Mesenchymal stem cell (in vitro differentiated cells and primary cell): Measurements from ENCODE around the gene TMEM30B.

Source experiments
- DNase-seq: peaks from one replicate; pipeline ENCODE4 v3.0.0-alpha.2; 2013
- H2AFZ ChIP-seq: one replicate; pipeline ENCODE4 v1.6.1; 2013; ENCODE audit warnings: low read depth, mild to moderate bottlenecking, control low read depth, inconsistent platforms, low read length, moderate library complexity
- H2AK5ac ChIP-seq: 2 replicates; pipeline ENCODE4 v1.6.1; 2013; ENCODE audit warnings: low read length, moderate library complexity, mild to moderate bottlenecking, inconsistent platforms; ENCODE audit not compliant: severe bottlenecking
- H2BK120ac ChIP-seq: one replicate; pipeline ENCODE4 v1.6.1; 2013; ENCODE audit warnings: low read depth, mild to moderate bottlenecking, inconsistent platforms, low read length, moderate library complexity
- H2BK12ac ChIP-seq, 2 experiments: one replicate each; pipeline ENCODE4 v1.6.1; 2013; ENCODE audit warnings: inconsistent platforms in 2 of 2, low read length in 2 of 2, mild to moderate bottlenecking in 2 of 2, moderate library complexity in 2 of 2, control low read depth in 1 of 2
- H2BK15ac ChIP-seq: one replicate; pipeline ENCODE4 v1.6.1; 2013; ENCODE audit warnings: mild to moderate bottlenecking, low read depth, inconsistent platforms; ENCODE audit not compliant: poor library complexity, severe bottlenecking
- H2BK5ac ChIP-seq: 2 replicates; pipeline ENCODE4 v1.6.1; 2013; ENCODE audit warnings: low read depth, mild to moderate bottlenecking, low read length, control low read depth, inconsistent platforms; ENCODE audit not compliant: poor library complexity, severe bottlenecking
- H3K14ac ChIP-seq, 2 experiments: one replicate each; pipeline ENCODE4 v1.6.1; 2013; ENCODE audit warnings: inconsistent platforms in 2 of 2, low read length in 2 of 2, control low read depth in 1 of 2, mild to moderate bottlenecking in 1 of 2, moderate library complexity in 1 of 2
- H3K18ac ChIP-seq, 2 experiments: one replicate each; pipeline ENCODE4 v1.6.1; 2013; ENCODE audit warnings: inconsistent platforms in 2 of 2, low read length in 2 of 2, control low read depth in 1 of 2, low read depth in 1 of 2, mild to moderate bottlenecking in 1 of 2
- H3K23ac ChIP-seq, 2 experiments: one replicate each; pipeline ENCODE4 v1.6.1; 2013; ENCODE audit warnings: inconsistent platforms in 2 of 2, low read length in 2 of 2, mild to moderate bottlenecking in 2 of 2, moderate library complexity in 2 of 2, control low read depth in 1 of 2
- H3K27ac ChIP-seq: 2 replicates; pipeline ENCODE4 v1.5.1; 2013; ENCODE audit warnings: mild to moderate bottlenecking, moderate library complexity, low read length, control low read depth, inconsistent platforms; ENCODE audit not compliant: poor library complexity, severe bottlenecking
- H3K27me3 ChIP-seq, 2 experiments: 2 replicates each; pipeline versions ENCODE4 v1.6.1 to v1.7.0; 2013; ENCODE audit warnings: low read length in 2 of 2, mild to moderate bottlenecking in 2 of 2, moderate library complexity in 2 of 2, control low read depth in 1 of 2, inconsistent platforms in 1 of 2; ENCODE audit not compliant: control insufficient read depth in 1 of 2, insufficient read depth in 1 of 2
- H3K36me3 ChIP-seq, 2 experiments: 2 replicates each; pipeline versions ENCODE4 v1.6.1 to v1.7.0; 2013; ENCODE audit warnings: low read length in 2 of 2, control low read depth in 1 of 2, inconsistent platforms in 1 of 2, low read depth in 1 of 2, mild to moderate bottlenecking in 1 of 2; ENCODE audit not compliant: insufficient read depth in 2 of 2, control insufficient read depth in 1 of 2
- H3K4ac ChIP-seq, 2 experiments: one replicate each; pipeline ENCODE4 v1.6.1; 2013; ENCODE audit warnings: inconsistent platforms in 2 of 2, low read length in 2 of 2, mild to moderate bottlenecking in 2 of 2, moderate library complexity in 2 of 2, control low read depth in 1 of 2, low read depth in 1 of 2
- H3K4me1 ChIP-seq: 2 replicates; pipeline ENCODE4 v1.6.1; 2013; ENCODE audit warnings: low read depth, low read length, control low read depth; ENCODE audit not compliant: control insufficient read depth, insufficient read depth
- H3K4me2 ChIP-seq: 2 replicates; pipeline ENCODE4 v1.6.1; 2013; ENCODE audit warnings: low read length, mild to moderate bottlenecking, inconsistent platforms; ENCODE audit not compliant: poor library complexity, severe bottlenecking
- H3K4me3 ChIP-seq, 2 experiments: 2 replicates each; pipeline versions ENCODE4 v1.5.1 to v1.7.0; 2013; ENCODE audit warnings: low read length in 2 of 2, mild to moderate bottlenecking in 2 of 2, control low read depth in 1 of 2, low read depth in 1 of 2; ENCODE audit not compliant: insufficient read depth in 1 of 2
- H3K79me1 ChIP-seq: replicated peaks from 2 replicates; pipeline ENCODE4 v1.6.1; 2013; ENCODE audit warnings: mild to moderate bottlenecking, control low read depth, low read length, inconsistent platforms; ENCODE audit not compliant: poor library complexity, severe bottlenecking
- H3K9ac ChIP-seq: 2 replicates; pipeline ENCODE4 v1.7.0; 2013; ENCODE audit warnings: mild to moderate bottlenecking, low read length, moderate library complexity
- H3K9me3 ChIP-seq: 2 replicates; pipeline ENCODE4 v1.7.0; 2013; ENCODE audit warnings: mild to moderate bottlenecking, low read length; ENCODE audit not compliant: control insufficient read depth
- H4K8ac ChIP-seq: one replicate; pipeline ENCODE4 v1.6.1; 2013; ENCODE audit warnings: inconsistent platforms, mild to moderate bottlenecking, low read length, moderate library complexity
- H4K91ac ChIP-seq: one replicate; pipeline ENCODE4 v1.6.1; 2013; ENCODE audit warnings: mild to moderate bottlenecking, low read length, inconsistent platforms
- WGBS: methylation state at CpG from one replicate; pipeline ENCODE4 v1.1.7; 2013; ENCODE audit warnings: mixed read lengths; 5-methylcytosine and 5-hydroxymethylcytosine counted together

TMEM30B gene

GRCh38 chr14:61323970-61324369 is 42.8 kb upstream of the TMEM30B start:
- DNase-seq: no peak
- H4K8ac ChIP-seq: no peak overlapping the region
- H2BK5ac ChIP-seq: no peak overlapping the region
- no peak overlapping the region for H2AK5ac ChIP-seq
- no peaks in the 10 kb centered on the region for H3K79me1 ChIP-seq
- no peaks in the 10 kb centered on the region for H3K36me3 ChIP-seq
- H4K91ac ChIP-seq: no peak overlapping the region
- H3K27ac ChIP-seq: no peak overlapping the region
- H3K4ac ChIP-seq: no peak overlapping the region
- H2BK120ac ChIP-seq: no peak overlapping the region
- H3K14ac ChIP-seq: no peak overlapping the region
- H3K4me3 ChIP-seq: no peak overlapping the region
- no peak overlapping the region for H2BK15ac ChIP-seq
- H3K23ac ChIP-seq: no peak overlapping the region
- H3K4me1 ChIP-seq: peaks cover 12% of the 10 kb centered on the region
- H3K18ac ChIP-seq: no peak overlapping the region
- H3K9me3 ChIP-seq: peaks cover 5% of the 10 kb centered on the region
- no peak overlapping the region for H2AFZ ChIP-seq
- WGBS: 71% methylated on average over 4 of the region's 6 CpGs
- no peak overlapping the region for H3K4me2 ChIP-seq
- no peak overlapping the region for H3K9ac ChIP-seq
- no peak overlapping the region for H2BK12ac ChIP-seq
- peaks cover 13 to 61% of the 10 kb centered on the region in 2 experiments for H3K27me3 ChIP-seq

DNA sequence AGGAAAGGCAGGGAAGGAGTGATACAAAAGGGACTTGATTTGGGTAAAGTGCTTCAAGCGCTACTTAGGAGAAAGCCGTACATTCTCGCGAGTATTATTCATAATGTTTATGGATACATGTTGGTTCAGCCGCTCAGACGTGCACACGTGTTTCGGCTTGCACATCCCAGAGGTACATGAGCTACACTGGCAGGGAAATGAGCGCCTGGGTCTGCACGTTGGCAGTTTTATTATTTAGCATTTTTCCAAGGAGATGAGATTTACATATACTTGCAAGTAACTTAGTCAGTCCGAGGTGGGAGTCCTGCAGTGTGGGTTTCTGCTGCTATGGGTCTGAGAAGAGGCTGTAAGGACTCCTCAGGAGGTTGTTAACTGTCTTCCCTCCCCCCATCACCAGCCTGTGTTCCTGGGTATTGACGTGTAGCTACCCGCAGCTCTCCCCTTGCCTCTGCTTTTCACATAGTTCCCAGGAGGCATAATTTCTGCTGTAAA is 41.7 kb upstream of the TMEM30B start:
- Histone ChIP-seq H2BK12ac (no peak overlapping the region), H3K18ac (no peak overlapping the region), H2BK15ac (no peak overlapping the region), H3K9me3 (peaks cover 5% of the 10 kb centered on the region), H3K27ac (no peak overlapping the region), H2AFZ (no peak overlapping the region), H2BK5ac (no peak overlapping the region), H3K4me3 (peak overlapping the region in 1 of 2 experiments; percentile 76), H3K27me3 (peaks cover 16 to 71% of the 10 kb centered on the region in 2 experiments), H3K23ac (no peak overlapping the region), H2AK5ac (no peak overlapping the region), H3K79me1 (no peaks in the 10 kb centered on the region), H4K8ac (no peak overlapping the region), H2BK120ac (no peak overlapping the region), H4K91ac (no peak overlapping the region), H3K36me3 (no peaks in the 10 kb centered on the region), H3K14ac (no peak overlapping the region), H3K4me2 (no peak overlapping the region), H3K9ac (no peak overlapping the region), H3K4me1 (peaks cover 12% of the 10 kb centered on the region), H3K4ac (no peak overlapping the region)
- DNase-seq: no peak
- WGBS: 16% methylated on average over 12 of the region's 13 CpGs

GRCh38 chr14:61322011-61322798 is 41.1 kb upstream of the TMEM30B start:
- peaks cover 5% of the 10 kb centered on the region for H3K9me3 ChIP-seq
- H3K4ac ChIP-seq: no peak overlapping the region
- H2BK12ac ChIP-seq: no peak overlapping the region
- H3K4me2 ChIP-seq: peak overlapping the region; percentile 59
- H3K27ac ChIP-seq: no peak overlapping the region
- H3K4me1 ChIP-seq: peaks cover 12% of the 10 kb centered on the region
- H3K9ac ChIP-seq: peak overlapping the region; percentile 45
- H4K91ac ChIP-seq: no peak overlapping the region
- peak overlapping the region; percentile 66 to 76 for H3K4me3 ChIP-seq
- no peak overlapping the region for H3K14ac ChIP-seq
- no peak overlapping the region for H2AK5ac ChIP-seq
- no peak overlapping the region for H2BK15ac ChIP-seq
- no peak for DNase-seq
- no peaks in the 10 kb centered on the region for H3K36me3 ChIP-seq
- no peak overlapping the region for H2BK5ac ChIP-seq
- 7% methylated on average over 63 of the region's 63 CpGs for WGBS
- no peak overlapping the region for H2AFZ ChIP-seq
- H3K79me1 ChIP-seq: no peaks in the 10 kb centered on the region
- H3K27me3 ChIP-seq: peaks cover 16 to 77% of the 10 kb centered on the region in 2 experiments
- H4K8ac ChIP-seq: no peak overlapping the region
- H2BK120ac ChIP-seq: no peak overlapping the region
- H3K23ac ChIP-seq: no peak overlapping the region
- no peak overlapping the region for H3K18ac ChIP-seq

- peaks cover 12% of the 10 kb centered on the region for H3K4me1 ChIP-seq
- no peak within 1 kb of the TSS for H3K27ac ChIP-seq
- H2BK12ac ChIP-seq: no peak within 1 kb of the TSS
- H4K8ac ChIP-seq: no peak within 1 kb of the TSS
- no peak within 1 kb of the TSS for H2BK120ac ChIP-seq
- peak within 1 kb of the TSS; percentile 20 for H2AFZ ChIP-seq
- no peak within 1 kb of the TSS for H2BK5ac ChIP-seq
- WGBS: under 1% methylated on average over 51 of the region's 66 CpGs
- no peak within 1 kb of the TSS for H2AK5ac ChIP-seq
- peak within 1 kb of the TSS; percentile 59 for H3K4me2 ChIP-seq
- H3K14ac ChIP-seq: no peak within 1 kb of the TSS
- peaks cover 5% of the 10 kb centered on the region for H3K9me3 ChIP-seq
- H2BK15ac ChIP-seq: no peak within 1 kb of the TSS
- H3K4ac ChIP-seq: no peak within 1 kb of the TSS
- peak within 1 kb of the TSS; percentile 66 to 76 for H3K4me3 ChIP-seq
- peak within 1 kb of the TSS; percentile 45 for H3K9ac ChIP-seq
- no peak within 1 kb of the TSS for H3K23ac ChIP-seq
- DNase-seq: peak; percentile 17
- no peak within 1 kb of the TSS for H3K18ac ChIP-seq
- no peak within 1 kb of the TSS for H4K91ac ChIP-seq
- H3K27me3 ChIP-seq: peaks cover 18 to 83% of the 10 kb centered on the region in 2 experiments
- H3K79me1 ChIP-seq: no peaks in the 10 kb centered on the region
- no peaks in the 10 kb centered on the region for H3K36me3 ChIP-seq
Observed at GRCh38 chr14:61321385-61322010, 40.4 kb upstream of the TMEM30B start, which contains the start of gene PRKCH. PRKCH (plus strand) TSS chr14:61321579; CDS start chr14:61322102, 523 bp downstream.
